GM18867 (cell line): Measurements from ENCODE around the gene CDH13.
"Not testable (repeated sequence)": the region's sequence is repeated elsewhere in the genome, so short reads cannot be mapped to it uniquely, and the experiment has no call there.

ENCODE experiments used
- ATAC-seq: cut with Tn5 transposase; IDR thresholded peaks from one replicate; pipeline ENCODE4 v1.9.1; 2021; ENCODE audit warnings: mild to moderate bottlenecking, moderate library complexity; ENCODE audit not compliant: unreplicated experiment

CDH13 gene

DNA sequence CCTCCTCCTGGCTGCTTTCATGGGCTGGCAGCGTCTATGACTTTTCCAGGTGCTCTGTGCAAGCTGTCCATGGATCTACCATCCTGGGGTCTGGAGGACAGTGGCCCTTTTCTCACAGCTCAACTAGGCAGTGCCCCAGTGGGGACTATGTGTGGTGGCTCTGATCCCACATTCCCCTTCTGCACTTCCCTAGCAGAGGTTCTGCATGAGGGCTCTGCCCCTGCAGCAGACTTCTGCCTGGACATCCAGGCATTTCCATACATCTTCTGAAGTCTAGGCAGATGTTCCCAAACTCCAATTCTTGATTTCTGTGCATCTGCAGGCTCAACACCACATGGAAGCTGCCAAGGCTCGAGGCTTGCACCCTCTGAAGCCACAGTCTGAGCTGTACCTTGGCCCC is 307.2 kb downstream of the CDH13 start:
- not testable (repeated sequence) for ATAC-seq

DNA sequence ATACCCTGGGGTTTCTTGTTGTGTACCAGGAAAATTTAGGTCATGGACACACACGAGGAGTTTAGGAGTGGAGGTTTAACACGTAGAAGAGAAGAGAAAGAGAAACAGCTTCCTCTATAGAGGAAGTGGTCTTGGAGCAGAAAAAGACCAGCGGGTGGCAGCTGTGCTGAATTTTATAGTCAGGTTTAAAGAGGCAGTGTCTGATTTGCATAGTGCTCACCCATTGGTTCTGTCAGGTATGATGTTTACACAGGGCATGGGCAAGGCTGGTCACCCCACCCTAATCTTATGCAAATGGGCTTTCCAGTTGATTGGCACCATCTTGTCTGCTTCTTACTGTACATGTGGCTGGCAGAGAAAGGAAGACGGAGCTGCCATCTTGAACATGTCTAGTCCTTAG is 309.0 kb downstream of the CDH13 start:
- ATAC-seq: no peak

DNA sequence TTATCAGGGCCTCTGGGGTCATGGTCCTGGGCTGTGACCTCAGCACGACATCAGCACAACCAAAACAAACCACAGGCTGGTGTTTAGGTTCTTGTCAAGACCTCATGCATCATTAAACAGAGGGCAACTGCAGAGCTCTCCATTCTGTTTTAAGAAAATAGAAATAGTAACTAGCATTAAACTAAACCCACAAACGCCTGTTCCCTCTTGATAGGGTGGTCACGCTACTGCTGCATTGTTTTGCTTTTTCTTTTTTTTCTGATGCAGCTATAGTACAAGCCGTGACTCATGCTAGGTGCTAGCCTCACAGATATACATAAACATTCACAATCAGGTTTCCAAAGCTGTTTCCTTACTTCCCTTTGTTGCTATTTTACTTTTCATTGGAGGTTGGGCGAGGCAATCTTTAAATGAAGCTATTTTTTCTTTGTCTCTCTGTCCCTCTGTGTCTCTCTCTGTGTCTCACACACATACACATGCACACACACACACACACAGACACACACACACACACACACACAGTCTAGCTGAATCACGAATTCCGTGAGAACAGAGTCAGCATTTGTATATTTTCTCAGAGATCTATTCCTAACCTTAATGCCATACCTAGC is 310.3 kb downstream of the CDH13 start:
- ATAC-seq: no peak

DNA sequence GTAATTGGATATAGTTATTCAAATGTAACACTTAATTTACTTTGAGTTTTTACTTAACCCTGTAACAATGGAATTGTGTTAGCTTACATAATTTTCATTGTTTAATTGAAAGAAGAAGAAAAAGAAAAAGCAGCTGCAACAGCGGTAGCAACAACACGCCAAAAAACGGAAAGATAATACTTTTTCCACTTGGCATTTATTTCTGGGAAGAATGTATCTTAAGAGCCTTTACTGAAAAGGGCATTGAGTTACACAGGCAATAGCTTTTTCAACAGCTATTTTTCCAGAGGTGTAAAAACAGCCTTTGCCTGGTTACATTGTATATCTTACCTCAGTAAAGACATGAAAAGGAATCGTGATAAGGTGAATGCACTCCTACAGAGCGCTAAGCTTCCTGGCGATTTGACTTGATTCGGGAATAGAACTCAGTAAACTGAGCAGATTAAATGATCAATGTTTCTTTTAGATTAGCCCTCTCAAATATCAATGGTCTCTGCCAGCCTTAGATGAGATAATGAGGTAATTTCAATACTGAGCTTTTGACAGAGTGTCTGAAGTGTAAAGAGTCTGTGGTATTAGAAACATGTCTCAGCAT is 311.3 kb downstream of the CDH13 start:
- no peak for ATAC-seq

DNA sequence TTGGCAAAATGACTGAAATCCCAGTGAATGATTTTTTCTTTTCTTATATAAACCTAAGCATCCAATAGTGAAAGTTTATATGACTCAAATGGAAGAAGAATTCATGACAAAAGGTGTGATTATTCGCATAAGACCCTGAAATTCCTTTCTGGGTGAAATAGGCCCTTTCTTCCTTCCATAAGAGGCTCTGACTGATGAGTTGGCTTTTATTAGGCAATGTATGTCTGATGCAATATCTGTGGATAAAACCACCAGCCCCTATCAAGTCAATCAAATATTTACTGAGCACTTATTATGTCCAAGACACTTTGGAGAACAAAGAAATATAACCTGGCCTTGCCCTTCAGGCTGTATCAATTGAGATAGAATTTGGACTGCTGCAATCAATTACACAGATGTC is 316.6 kb downstream of the CDH13 start:
- no peak for ATAC-seq

DNA sequence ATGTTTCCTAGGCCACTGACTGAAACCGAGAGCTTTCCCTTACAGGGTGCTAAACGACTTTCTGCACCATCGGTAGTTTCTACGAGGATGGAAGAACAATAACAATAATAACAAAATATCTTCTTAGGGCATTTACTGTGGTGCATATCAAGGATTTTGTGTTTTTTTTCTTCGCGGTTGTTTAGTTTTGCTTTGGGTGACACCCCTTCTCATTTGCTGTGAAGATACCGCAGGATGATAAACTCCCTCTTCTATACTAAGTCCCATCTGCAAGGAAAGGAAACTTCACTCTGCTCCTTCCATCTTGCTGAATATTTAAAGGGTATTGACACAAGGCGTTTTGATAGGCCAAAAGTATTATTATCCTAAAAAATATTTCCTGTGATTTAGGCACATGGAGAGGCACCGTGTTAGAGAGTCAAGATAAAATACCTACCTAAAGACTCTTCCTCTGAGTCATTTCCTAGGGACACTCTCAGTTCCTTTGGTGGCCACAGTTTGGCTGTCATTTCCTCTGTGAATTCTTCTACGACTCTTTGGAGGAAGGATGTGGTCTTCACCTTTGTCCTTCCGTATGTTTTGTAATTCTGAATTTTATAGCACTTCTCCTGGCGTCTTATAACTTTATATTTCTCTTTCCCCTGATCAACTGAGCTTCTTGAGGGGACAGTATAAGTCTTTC is 318.8 kb downstream of the CDH13 start:
- ATAC-seq: no peak

DNA sequence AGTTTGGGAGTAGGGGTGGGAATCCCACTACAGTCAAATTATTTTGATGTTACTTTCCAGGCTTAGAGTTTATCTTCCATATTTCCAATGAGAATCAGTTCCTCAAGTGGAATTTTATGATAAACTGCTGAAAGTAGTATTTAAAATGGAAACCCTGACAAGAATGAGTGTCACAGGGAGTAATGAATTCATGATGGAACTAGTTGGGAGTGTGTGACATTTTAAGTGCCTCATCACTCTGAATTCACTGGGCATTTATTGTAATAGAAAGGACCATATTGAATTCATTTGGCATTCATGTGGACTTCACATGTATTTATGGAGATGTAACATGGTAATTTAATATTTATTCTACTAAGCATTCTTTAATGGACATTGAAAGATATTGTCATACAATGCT is 320.9 kb downstream of the CDH13 start:
- no peak for ATAC-seq

DNA sequence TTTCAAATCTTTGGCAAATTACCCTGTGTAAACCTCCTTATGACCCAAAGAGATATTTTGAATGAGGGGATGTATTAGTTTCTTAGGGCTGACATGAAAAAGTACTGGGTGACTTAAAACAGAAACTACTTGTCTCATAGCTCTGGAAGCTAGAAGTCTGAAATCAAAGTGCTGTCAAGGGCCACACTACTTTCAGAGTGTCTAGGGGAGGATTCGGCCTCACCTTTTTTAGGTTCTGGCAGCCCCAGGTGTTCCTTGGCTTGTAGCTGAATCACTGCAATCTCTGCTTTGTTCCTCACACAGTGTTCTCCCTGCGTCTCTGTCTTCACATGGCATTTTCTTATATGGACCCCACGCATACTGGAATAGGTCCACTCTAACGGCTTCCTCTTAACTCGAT is 322.2 kb downstream of the CDH13 start:
- ATAC-seq: no peak

DNA sequence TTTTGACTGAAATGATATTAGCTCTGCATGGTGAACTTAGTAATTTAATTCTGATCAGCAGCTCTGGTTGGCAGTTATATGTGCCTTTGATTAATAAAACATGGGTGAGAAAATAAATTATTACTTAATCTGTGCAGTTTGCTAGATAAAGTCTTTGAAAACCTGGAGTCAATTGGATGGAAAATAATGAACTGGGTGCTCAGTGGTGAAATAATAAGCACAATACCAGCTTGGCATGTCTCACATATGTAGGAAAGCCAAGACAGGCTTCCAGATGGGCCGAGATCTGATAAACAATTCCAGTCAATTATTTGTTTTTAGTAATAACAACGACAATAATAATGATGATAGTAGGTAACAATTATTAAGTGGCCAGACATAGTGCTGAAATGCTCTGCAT is 326.7 kb downstream of the CDH13 start:
- no peak for ATAC-seq

DNA sequence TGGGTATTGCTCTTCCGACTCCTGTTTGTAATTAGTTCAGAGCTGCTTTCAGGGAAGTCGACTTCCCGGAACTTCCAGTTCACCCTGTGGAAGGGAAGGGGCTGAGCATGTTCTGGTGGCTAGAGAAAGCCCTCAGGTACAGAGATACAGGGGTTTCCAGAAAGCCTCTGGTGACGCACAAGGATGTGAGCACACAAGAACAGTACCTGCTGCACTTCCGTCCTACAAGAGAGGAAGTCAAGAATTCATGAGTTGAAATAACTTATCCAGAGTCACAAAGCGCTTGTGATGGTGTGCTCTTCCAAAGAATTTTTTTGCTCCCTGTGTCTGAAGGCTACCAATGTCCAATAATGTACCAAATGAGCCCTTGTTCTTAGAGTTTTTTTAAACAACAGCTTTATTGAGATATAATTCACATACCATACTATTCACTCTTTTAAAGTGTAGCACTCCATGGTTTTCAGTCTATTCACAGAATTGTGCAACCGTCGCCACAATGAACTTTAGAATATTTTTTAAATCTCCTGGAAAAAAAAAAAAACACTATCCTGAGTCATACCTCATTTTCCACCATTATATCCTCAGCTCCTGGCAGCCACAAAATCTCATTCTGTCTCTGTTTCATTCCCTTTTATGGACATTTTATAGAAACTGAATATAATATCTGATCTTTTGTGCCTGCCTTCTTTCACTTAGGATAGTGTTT is 327.6 kb downstream of the CDH13 start:
- no peak for ATAC-seq

DNA sequence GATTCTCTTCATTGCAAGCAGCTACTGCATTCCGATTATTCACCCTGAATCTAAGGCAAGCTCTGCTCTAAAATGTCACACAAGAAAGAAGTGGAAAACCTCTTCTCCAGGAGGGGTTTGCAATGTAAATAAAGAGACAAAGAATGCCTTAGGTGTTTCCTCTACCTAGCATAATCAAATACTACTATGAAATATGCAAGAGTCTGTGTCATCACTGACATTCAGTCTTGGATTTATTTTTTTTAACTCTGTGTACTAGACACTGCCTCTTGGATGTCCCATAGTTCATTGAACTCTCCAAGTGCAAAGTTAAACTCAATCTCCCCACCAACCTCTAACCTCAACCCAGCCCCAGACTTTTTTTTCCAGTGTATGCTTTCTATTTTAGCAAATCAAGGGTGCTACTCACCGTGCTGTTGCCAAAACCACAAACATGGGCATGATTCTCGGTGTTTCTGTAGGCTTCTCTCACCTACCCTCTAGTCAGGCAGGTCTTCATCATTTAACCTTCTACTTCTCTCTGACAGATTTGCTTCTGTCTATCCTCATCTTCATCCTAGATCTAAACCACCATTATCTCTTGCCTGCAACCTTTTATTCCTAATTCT is 329.1 kb downstream of the CDH13 start:
- no peak for ATAC-seq

DNA sequence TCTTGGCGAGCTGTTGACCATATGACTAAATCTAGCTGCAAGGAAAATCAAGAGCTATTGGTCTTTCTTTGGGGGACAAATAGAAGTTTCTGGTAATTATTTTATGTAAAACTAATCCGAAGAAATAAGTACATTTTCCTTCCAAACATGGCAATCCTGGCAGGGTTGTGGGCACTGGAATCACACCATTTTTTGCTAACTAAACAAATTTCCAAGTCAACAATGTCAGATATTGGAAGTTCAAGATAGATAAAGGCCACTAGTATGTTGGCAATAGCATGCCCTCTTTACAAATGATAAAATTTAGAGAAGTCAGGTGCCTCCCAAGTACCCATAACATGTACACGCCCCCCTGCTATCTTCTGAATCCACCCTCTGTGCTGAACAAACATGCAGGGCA is 330.4 kb downstream of the CDH13 start:
- no peak for ATAC-seq

DNA sequence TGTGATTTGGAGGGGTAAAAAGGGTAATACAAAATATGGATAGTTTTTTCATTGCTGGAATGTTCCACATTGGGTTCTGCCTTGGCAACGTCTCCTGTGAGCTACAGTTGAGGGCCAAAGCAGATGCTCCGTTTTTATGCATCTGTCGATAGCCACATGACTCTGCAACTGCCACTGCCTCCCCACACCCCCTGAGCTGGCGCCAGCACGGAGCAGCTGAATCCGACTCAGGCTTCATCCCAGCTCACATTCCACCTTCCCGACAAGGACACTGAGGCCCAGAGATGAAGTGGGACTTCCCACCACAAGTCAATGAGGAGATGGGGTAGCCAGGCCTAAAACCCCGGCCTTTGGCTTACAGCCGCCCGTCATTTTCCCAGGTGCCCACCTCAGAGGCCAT is 334.1 kb downstream of the CDH13 start:
- no peak for ATAC-seq

DNA sequence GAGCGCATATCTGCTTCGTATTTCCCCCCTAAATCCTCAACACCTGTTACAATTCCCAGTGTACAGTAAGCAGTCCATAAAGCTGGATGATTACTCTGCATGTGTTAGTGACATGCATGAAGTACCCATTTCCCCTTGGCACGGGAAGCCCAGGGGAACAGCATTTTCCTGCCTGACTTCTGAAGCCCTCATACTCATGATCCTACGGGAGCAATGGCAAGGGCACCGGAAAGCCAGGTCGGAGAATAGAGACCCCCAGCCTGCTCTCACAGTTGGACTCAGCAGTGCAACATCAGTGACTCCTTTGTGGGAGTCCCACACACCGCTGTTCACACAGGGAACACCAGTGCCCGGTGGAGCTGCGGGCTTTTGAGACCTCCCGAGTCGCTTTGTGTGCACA is 336.9 kb downstream of the CDH13 start:
- ATAC-seq: no peak

DNA sequence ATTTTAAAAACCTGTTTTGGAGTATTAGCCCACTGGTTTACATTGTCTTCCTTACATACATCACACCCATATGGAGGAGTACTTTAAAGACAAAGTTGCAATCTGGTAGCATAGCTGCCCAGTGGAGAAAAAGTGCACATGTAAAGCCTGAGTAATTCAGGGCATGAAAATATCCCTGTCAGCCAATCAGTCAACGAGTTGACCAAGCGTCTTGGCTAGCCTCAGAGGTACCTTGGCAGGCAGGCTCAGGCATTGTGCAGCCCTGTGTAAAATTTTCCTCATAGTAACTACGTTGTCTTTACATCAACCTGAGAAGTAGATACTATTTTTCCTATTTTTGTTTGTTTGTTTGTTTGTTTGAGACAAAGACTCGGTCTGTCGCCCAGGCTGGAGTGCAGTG is 339.0 kb downstream of the CDH13 start:
- ATAC-seq: no peak

DNA sequence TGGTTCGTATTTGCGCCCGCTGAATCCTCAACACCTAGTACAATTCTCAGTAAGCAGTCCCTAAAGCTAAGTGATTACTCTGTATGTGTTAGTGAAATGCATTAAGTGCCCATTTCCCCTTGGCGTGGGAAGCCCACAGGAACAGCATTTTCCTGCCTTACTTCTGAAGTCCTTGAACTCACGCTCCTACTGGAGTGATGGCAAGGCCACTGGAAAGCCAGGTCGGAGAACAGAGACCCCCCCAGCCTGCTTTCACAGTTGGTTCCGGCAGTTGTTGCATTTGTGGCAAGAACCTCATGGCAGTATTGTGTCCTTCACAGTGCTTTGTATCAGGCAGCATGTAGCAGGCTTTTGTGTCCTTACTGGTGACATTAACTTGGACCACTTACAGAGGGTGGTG is 340.7 kb downstream of the CDH13 start:
- ATAC-seq: no peak

DNA sequence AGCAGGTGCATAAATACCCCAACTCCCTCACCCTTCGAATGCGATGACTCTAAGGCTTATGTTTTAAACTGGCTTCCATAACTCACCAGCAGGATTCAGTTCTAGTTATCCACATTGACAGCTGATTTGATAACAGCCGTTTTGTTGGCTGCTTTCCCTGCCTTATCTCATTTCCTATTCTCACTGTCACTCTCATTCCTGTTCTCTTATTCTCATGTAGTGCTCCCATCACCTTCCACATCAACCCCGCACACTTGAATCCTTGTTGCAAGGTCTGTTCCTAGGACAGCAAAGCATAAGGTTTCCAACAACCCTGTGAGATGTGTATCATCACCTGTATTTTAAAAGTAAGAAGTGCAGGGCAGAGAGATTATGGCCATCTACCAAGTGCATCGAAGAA is 344.4 kb downstream of the CDH13 start:
- no peak for ATAC-seq

DNA sequence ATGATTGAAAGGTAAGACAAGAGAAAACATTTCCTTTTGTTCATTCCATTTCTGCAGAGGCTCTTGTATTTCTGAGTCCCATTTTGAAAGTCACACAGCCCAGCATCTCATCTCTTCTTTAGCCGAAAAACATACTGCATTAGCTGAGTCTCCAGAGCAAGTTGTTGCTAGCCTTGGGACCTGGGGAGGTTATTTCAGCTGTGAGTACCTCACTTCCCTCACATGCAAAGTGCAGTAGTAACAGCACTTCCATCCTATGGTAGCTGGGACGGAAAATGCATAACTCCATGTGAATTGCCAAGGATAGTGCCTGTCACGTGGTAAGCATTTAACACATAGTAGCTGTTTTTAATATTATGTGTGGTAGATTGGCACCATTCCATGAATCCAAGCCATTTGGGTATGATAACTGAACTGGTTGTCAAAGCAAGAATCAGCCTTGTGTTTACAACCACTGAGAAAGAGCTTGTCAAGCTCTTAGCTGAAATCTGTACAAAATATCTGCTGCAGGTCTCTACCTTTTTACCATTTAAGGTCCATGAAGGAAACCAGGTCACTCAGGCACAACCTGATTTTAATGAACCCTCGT is 345.7 kb downstream of the CDH13 start:
- ATAC-seq: no peak

DNA sequence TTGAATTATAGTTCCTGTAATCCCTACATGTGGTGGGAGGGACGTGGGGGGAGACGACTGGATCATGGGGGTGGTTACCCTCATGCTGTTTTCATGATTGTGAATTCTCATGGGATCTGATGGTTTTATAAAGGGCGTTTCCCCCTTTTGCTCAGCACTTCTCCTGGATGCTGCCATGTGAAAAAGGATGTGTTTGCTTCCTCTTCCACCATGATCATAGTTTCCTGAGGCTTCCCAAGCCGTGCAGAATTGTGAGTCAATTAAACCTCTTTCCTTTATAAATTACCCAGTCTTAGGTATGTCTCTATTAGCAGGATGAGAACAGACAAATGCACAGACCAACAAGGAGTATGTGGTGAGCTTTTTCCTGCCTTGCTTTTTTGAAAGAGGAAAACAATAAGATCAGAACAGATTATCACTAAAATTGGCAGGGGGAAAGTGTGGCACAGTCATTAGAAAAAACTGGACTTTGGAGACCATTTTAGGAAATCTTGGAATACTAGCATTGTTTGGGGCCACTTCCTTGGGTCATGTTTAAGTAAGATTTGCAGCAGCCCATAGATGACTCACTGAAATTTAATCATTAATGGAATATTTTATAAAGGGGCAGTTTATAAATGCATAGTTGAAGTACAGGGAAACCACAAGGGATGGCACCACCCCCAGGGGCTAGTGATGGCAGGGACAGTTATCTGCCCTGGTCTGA is 352.8 kb downstream of the CDH13 start:
- ATAC-seq: no peak

DNA sequence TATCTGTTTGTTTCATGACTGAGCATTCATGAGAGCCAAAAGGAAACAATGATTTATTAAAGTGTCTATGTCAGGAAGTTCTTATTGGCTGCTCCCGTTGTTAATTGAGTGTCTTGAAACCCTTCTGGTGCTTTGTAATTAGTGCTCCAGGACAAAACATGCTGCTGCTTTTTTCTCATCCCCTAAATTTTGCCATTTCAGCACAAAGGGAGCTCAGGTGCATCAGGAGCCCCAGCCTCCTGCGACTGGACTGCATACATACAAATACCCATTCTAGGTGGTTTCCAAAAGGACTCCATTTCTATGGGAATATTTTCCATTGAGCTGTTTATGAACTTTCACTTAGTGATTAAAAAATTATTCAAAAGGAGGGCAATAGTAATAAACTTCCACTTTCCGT is 354.0 kb downstream of the CDH13 start:
- no peak for ATAC-seq

DNA sequence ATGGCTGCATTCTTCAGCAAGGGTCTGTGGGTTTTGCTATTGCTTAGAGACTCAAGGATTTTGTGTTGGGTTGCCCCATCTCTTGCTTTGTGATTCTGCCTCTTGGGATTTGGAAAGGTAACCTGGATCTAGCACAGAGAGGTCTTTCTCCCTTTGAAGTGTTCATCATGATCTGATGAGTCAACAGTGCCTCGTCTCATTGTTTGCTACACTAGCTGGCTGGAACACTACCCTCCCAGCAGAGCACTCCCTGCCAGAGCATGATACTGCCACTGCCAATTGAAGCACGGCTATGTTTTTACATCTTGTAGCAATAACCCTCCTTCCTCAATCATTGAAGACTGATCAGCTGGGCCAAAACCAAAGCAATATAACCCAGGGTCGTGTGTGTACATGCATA is 361.0 kb downstream of the CDH13 start:
- ATAC-seq: no peak
